CD4-positive, alpha-beta T cell treated with Interleukin-15 for 4 hours (primary cell): ENCODE measurements around the gene TMEM63C.
"Not testable (repeated sequence)": the region's sequence is repeated elsewhere in the genome, so short reads cannot be mapped to it uniquely, and the experiment has no call there.

ENCODE experiments used
- DNase-seq: peaks from one replicate; pipeline ENCODE4 v3.0.0-alpha.2; 2020; ENCODE audit warnings: low spot score

Gene TMEM63C

GRCh38 chr14:77154421-77154820 lies 27.2 kb upstream of the TMEM63C start:
- DNase-seq: no peak

- no peak for DNase-seq
Measured at GRCh38 chr14:77155083-77155482, 26.5 kb upstream of the TMEM63C start.

- no peak for DNase-seq
Measured at GRCh38 chr14:77157740-77158139, 23.9 kb upstream of the TMEM63C start.

- no peak for DNase-seq
Measured at GRCh38 chr14:77158175-77158881, 23.3 kb upstream of the TMEM63C start.

GRCh38 chr14:77158882-77159255 lies 22.7 kb upstream of the TMEM63C start:
- DNase-seq: no peak

- DNase-seq: no peak
Measured at GRCh38 chr14:77161011-77161410, 20.6 kb upstream of the TMEM63C start.

- DNase-seq: no peak
Measured at GRCh38 chr14:77170045-77170444, 11.6 kb upstream of the TMEM63C start.

GRCh38 chr14:77172916-77173315 lies 8.7 kb upstream of the TMEM63C start:
- no peak for DNase-seq

- DNase-seq: not testable (repeated sequence)
Measured at GRCh38 chr14:77173911-77174617, 7.5 kb upstream of the TMEM63C start.

- DNase-seq: no peak
Measured at GRCh38 chr14:77175843-77176242, 5.8 kb upstream of the TMEM63C start.

GRCh38 chr14:77177702-77178101 lies 3.9 kb upstream of the TMEM63C start:
- DNase-seq: no peak

- no peak for DNase-seq
Measured at GRCh38 chr14:77178656-77179055, 2.9 kb upstream of the TMEM63C start.

- no peak for DNase-seq
Measured at GRCh38 chr14:77180726-77181602, 634 bp upstream of the TMEM63C start.

GRCh38 chr14:77183896-77184295 lies 2.3 kb downstream of the TMEM63C start:
- no peak for DNase-seq

- no peak for DNase-seq
Measured at GRCh38 chr14:77184396-77185092, 2.9 kb downstream of the TMEM63C start.

- no peak for DNase-seq
Measured at GRCh38 chr14:77185093-77185465, 3.5 kb downstream of the TMEM63C start.

- no peak for DNase-seq
Measured at GRCh38 chr14:77186911-77187648, 5.5 kb downstream of the TMEM63C start.

GRCh38 chr14:77187649-77188012 lies 6.0 kb downstream of the TMEM63C start:
- DNase-seq: no peak

- DNase-seq: no peak
Measured at GRCh38 chr14:77189479-77189878, 7.9 kb downstream of the TMEM63C start.

GRCh38 chr14:77190977-77191376 lies 9.4 kb downstream of the TMEM63C start:
- DNase-seq: no peak

GRCh38 chr14:77194706-77195105 lies 13.1 kb downstream of the TMEM63C start:
- no peak for DNase-seq

GRCh38 chr14:77195766-77196165 lies 14.2 kb downstream of the TMEM63C start:
- no peak for DNase-seq
